K562 (cell line): ENCODE measurements around the gene PARD3. TPM values are rescaled to one million over a fixed set of nuclear protein-coding genes. Genes with fewer than 3 reads are reported as not detected.

Experiments
- ATAC-seq: fragments of 200-7000 bp; cut with Tn5 transposase; 3 replicates; pipeline ENCODE4 v1.9.1; 2020; ENCODE audit warnings: moderate library complexity
- BruUV-seq: library from RNA; stranded (reverse); fragments of 400-500 nt; replicated peaks from 2 replicates; lab custom pipeline; 2021; lab: Mats Ljungman, UMichigan
- CTCF ChIA-PET: fragments of 300-600 bp; formaldehyde crosslinking; extraction: SDS; loops from one replicate; lab custom pipeline; 2021; ENCODE audit warnings: low intra/inter-chr PET ratio; lab: Yijun Ruan, JAX
- POLR2A ChIA-PET: fragments of 300-600, 350-650 bp; sonication (Branson Sonifier 250); formaldehyde crosslinking; extraction: SDS; loops from one replicate; lab custom pipeline; 2021; ENCODE audit warnings: antibody characterized with exemption, inconsistent platforms; lab: Yijun Ruan, JAX
- DNase-seq, 4 experiments: peaks; one replicate each; pipeline versions ENCODE4 v3.0.0 to v3.0.0-alpha.2; 2011 to 2018; ENCODE audit warnings: low spot score in 3 of 4, mixed read lengths in 3 of 4; ENCODE audit errors: extremely low read depth in 1 of 4
- FAIRE-seq: peaks from 2 replicates; lab custom pipeline; 2011; peaks lifted over from hg19 to GRCh38; lab: Jason Lieb, UNC
- H2AFZ ChIP-seq: 2 replicates; pipeline ENCODE4 v1.6.0; 2011; ENCODE audit warnings: low read depth, low read length, control low read depth, inconsistent platforms
- H3K27ac ChIP-seq: fragments of 200-600 bp; 3 replicates; pipeline ENCODE4 v1.8.0; 2011; ENCODE audit warnings: low read depth, mild to moderate bottlenecking, control low read depth, inconsistent platforms, low read length, moderate library complexity, mixed read lengths; ENCODE audit errors: extremely low read depth
- H3K27me3 ChIP-seq, 2 experiments: fragments of 300-600 bp in 1 of 2; 2 replicates in 1 of 2; 3 replicates in 1 of 2; pipeline versions ENCODE4 v1.6.0 to v1.8.0; 2011; ENCODE audit warnings: inconsistent platforms in 2 of 2, low read length in 2 of 2, mild to moderate bottlenecking in 1 of 2, mixed read lengths in 1 of 2, moderate library complexity in 1 of 2; ENCODE audit not compliant: control insufficient read depth in 2 of 2, insufficient read depth in 2 of 2
- H3K36me3 ChIP-seq: fragments of 300-600 bp; 3 replicates; pipeline ENCODE4 v1.8.0; 2011; ENCODE audit warnings: mild to moderate bottlenecking, low read length, inconsistent platforms; ENCODE audit not compliant: control insufficient read depth, insufficient read depth
- H3K4me1 ChIP-seq, 2 experiments: fragments of 200-600 bp in 1 of 2; replicated peaks in 1 of 2; 2 replicates in 1 of 2; 3 replicates in 1 of 2; pipeline versions ENCODE4 v1.5.1 to v1.8.0; 2011; ENCODE audit warnings: inconsistent platforms in 2 of 2, low read length in 2 of 2, mild to moderate bottlenecking in 1 of 2, mixed read lengths in 1 of 2, moderate library complexity in 1 of 2; ENCODE audit not compliant: control insufficient read depth in 2 of 2, insufficient read depth in 2 of 2
- H3K4me2 ChIP-seq: 2 replicates; pipeline ENCODE4 v1.6.1; 2011; ENCODE audit warnings: low read length, control low read depth, inconsistent platforms, mixed read lengths; ENCODE audit not compliant: insufficient read depth
- H3K4me3 ChIP-seq: fragments of 200-600 bp; sonication (generic), shearing (Covaris generic); 2 replicates; pipeline ENCODE4 v1.5.1; 2016; ENCODE audit warnings: control low read depth, inconsistent platforms
- H3K79me2 ChIP-seq: fragments of 200-600 bp; 3 replicates; pipeline ENCODE4 v1.8.0; 2011; ENCODE audit warnings: low read length, inconsistent platforms; ENCODE audit not compliant: control insufficient read depth, insufficient read depth
- H3K9ac ChIP-seq, 2 experiments: 2 replicates each; pipeline versions ENCODE4 v1.6.0 to v1.6.1; 2011; ENCODE audit warnings: low read depth in 2 of 2, low read length in 2 of 2, control low read depth in 1 of 2, inconsistent platforms in 1 of 2, mild to moderate bottlenecking in 1 of 2, mixed read lengths in 1 of 2; ENCODE audit not compliant: insufficient read depth in 1 of 2
- H3K9me1 ChIP-seq: one replicate; pipeline ENCODE4 v1.6.0; 2011; ENCODE audit warnings: inconsistent platforms, mild to moderate bottlenecking, low read length, moderate library complexity; ENCODE audit not compliant: control insufficient read depth, insufficient read depth
- H3K9me3 ChIP-seq: replicated peaks from 2 replicates; pipeline ENCODE4 v1.5.1; 2011; ENCODE audit warnings: low read depth, low read length, inconsistent platforms; ENCODE audit not compliant: control insufficient read depth, insufficient read depth
- H4K20me1 ChIP-seq: replicated peaks from 2 replicates; pipeline ENCODE4 v1.6.1; 2011; ENCODE audit warnings: low read length, inconsistent platforms, mixed read lengths; ENCODE audit not compliant: control insufficient read depth, insufficient read depth
- ASH1L ChIP-seq: fragments of 450-650 bp; IDR thresholded peaks from 2 replicates; pipeline ENCODE4 v1.6.1; 2018; ENCODE audit warnings: borderline replicate concordance, mild to moderate bottlenecking, low read depth; ENCODE audit not compliant: partially characterized antibody
- ATF1 ChIP-seq, 2 experiments: fragments of 450-650 bp in 1 of 2; IDR thresholded peaks; 2 replicates each; pipeline ENCODE4 v1.6.1; 2016; ENCODE audit warnings: missing compliant biosample characterization in 1 of 2, missing genetic modification characterization in 1 of 2
- CTBP1 ChIP-seq: fragments of 450-650 bp; IDR thresholded peaks from 2 replicates; pipeline ENCODE4 v1.6.1; 2016; ENCODE audit warnings: borderline replicate concordance
- E2F3 ChIP-seq: fragments of 250-450 bp; sonication (Bioruptor Pico); IDR thresholded peaks from 2 replicates; pipeline ENCODE4 v1.4.0; 2020; ENCODE audit warnings: mild to moderate bottlenecking
- FOXJ3 ChIP-seq: sonication (generic); formaldehyde crosslinking; IDR thresholded peaks from 2 replicates; pipeline ENCODE4 v1.4.0; 2020; ENCODE audit warnings: mild to moderate bottlenecking, missing genetic modification reagents
- MXI1 ChIP-seq: IDR thresholded peaks from 2 replicates; pipeline ENCODE4 v1.6.1; 2011; ENCODE audit warnings: low read depth, mild to moderate bottlenecking, improper control_type of control experiment, low read length
- RB1 ChIP-seq: fragments of 450-650 bp; IDR thresholded peaks from 2 replicates; pipeline ENCODE4 v1.6.1; 2017; ENCODE audit warnings: low read depth, mild to moderate bottlenecking
- RBM34 ChIP-seq: fragments of 200-400 bp; formaldehyde crosslinking; IDR thresholded peaks from 2 replicates; pipeline ENCODE4 v1.6.1; 2018; ENCODE audit warnings: low read length, borderline replicate concordance; ENCODE audit not compliant: insufficient read depth
- SRSF7 ChIP-seq: fragments of 200-400 bp; formaldehyde crosslinking; optimal IDR thresholded peaks from 2 replicates; pipeline ENCODE3; 2017; ENCODE audit warnings: mild to moderate bottlenecking, low read depth, low read length
- ZNF124 ChIP-seq: sonication (generic); formaldehyde crosslinking; IDR thresholded peaks from 2 replicates; pipeline ENCODE4 v1.8.1; 2022; ENCODE audit warnings: missing genetic modification reagents
- ZNF431 ChIP-seq: sonication (generic); formaldehyde crosslinking; IDR thresholded peaks from 2 replicates; pipeline ENCODE4 v1.8.0; 2022; ENCODE audit warnings: mild to moderate bottlenecking, missing genetic modification reagents
- ZNF696 ChIP-seq: fragments of 250-450 bp; sonication (Bioruptor Pico); conservative IDR thresholded peaks from 2 replicates; pipeline ENCODE4 v1.4.0; 2020; ENCODE audit warnings: mild to moderate bottlenecking, moderate library complexity
- WGBS: fragments of 100-300 bp; shearing (Covaris generic); methylation state at CpG from one replicate; pipeline ENCODE4 v1.1.6; 2016; ENCODE audit warnings: low coverage, mixed read lengths; ENCODE audit not compliant: insufficient coverage; ENCODE audit errors: missing lambda C conversion rate; 5-methylcytosine and 5-hydroxymethylcytosine counted together
- in situ Hi-C: fragments of 300-500 bp; cut with MboI; formaldehyde crosslinking; loops from 4 replicates; pipeline ENCODE4 v1.15.0; 2018; ENCODE audit warnings: inconsistent platforms, mixed read lengths
- intact Hi-C: fragments of 100-400 bp; cut with micrococcal nuclease; formaldehyde crosslinking; loops from 2 replicates; pipeline ENCODE4 v1.14.2; 2022
- polyA plus RNA-seq, 8 experiments: library from polyadenylated mRNA; depleted of rRNA in 4 of 8; stranded (reverse) in 5 of 8; unstranded in 3 of 8; fragments of >200 nt; fragmentation: Nextera tagmentation in 2 of 8; fragmentation: Illumina TruSeq in 1 of 8; extraction: Ambion mirVana in 2 of 8; extraction: Trizol in 1 of 8; gene quantifications; 2 replicates each; pipeline versions ENCODE4 v1.2.1 to v1.2.3, GENCODE V29; 2011 to 2014; ENCODE audit warnings: inconsistent platforms in 1 of 8, missing spikeins in 1 of 8
- total RNA-seq, 7 experiments: library from RNA; depleted of rRNA in 6 of 7; stranded (reverse); fragments of >200 nt in 6 of 7; fragmentation: Illumina TruSeq in 2 of 7; extraction: Trizol in 2 of 7; gene quantifications; 2 replicates each; pipeline versions ENCODE4 v1.2.1 to v1.2.3, GENCODE V29; 2011 to 2021; ENCODE audit warnings: low replicate concordance in 1 of 7
- TF ChIP-seq, protein P1 (sequence below): fragments of 250-450 bp; sonication (Bioruptor Pico); IDR thresholded peaks from 2 replicates; pipeline ENCODE4 v1.8.0; 2022; ENCODE audit warnings: inconsistent platforms, mild to moderate bottlenecking, moderate library complexity, borderline replicate concordance
- TF ChIP-seq, protein P2 (sequence below): IDR thresholded peaks from 2 replicates; pipeline ENCODE4 v1.6.1; 2016; ENCODE audit warnings: missing genetic modification characterization, missing compliant biosample characterization

Gene PARD3
- total and polyA plus RNA-seq, 9 of the 15 experiments (the other 6 are each of a cell fraction or from before 2014, with no cell fraction given) = 2.7 to 11.7 (median 7.7) TPM

DNA sequence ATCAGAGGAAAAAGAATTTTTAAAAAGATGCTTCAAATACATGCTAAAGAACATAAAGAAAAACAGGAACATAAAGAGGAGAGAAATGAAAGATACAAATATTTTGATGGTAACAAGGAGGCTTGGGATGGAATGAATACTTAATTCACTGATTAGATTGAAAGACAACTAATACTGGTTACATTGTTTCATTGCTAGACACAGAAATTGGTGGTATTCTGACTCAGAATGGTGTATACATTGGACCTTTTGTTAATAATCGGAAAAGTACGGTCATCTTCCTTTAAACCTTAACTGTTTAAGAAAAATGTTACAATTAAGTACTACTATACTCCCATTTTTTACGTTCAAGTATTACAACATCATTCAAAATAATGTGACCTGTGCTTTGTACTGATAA is 567.5 kb downstream of the PARD3 start:
- intact Hi-C loops (no loop called here), in situ Hi-C loops (no loop called here)
- Histone ChIP-seq H3K4me2 (no peak overlapping the region), H3K27me3 (no peaks in the 10 kb centered on the region), H4K20me1 (no peaks in the 10 kb centered on the region), H3K27ac (no peak overlapping the region), H3K4me1 (no peaks in the 10 kb centered on the region), H3K9me3 (no peaks in the 10 kb centered on the region), H3K9ac (no peak overlapping the region), H3K4me3 (no peak overlapping the region), H2AFZ (no peak overlapping the region), H3K79me2 (no peaks in the 10 kb centered on the region), H3K9me1 (no peaks in the 10 kb centered on the region), H3K36me3 (no peaks in the 10 kb centered on the region)
- TF ChIP-seq SRSF7 (no peak), ZNF696 (CRISPR knock-in tag) (no peak), ASH1L (no peak), CTBP1 (no peak)
- no peak for DNase-seq
- ChIA-PET POLR2A (no interaction called here), CTCF (no interaction called here)
- 12% methylated on average over 3 of the region's 3 CpGs for WGBS
- no peak for ATAC-seq
- BruUV-seq = no TSS peak
- FAIRE-seq = no peak

DNA sequence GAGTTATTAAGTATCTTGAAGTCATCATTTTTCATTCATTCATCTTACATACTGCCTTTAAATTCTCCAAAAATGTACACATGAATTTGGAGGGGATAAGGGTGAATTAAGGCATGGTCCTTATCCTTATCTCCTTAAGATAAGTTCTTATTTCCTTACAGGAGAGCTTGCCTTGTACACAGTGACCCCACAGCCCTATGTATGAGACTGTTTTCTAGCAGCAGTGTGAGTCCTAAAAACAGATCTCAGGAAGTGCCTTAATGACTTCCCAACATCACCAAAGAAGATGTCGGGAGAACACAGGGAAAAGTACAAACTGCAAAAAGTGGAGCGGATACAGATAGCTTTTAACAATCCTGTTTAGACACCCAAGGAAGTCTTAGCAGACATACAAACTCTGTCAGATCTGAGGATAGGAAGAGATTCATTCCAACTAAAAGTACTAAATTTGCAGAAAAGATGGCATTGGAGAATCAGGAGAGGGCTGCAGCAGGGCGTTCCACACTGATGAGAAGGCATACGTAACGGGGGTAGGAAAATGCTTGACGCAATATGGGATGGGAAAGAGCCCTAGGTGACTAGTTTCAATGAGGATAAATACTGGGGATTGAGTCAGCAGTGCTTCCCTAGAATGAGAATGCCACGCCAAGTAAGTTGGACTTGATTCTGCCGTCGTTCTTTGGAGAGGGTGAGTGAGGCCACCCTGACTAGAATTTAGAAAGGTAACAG is 570.2 kb downstream of the PARD3 start:
- H3K79me2 ChIP-seq = no peaks in the 10 kb centered on the region
- no peak overlapping the region for H3K9ac ChIP-seq
- H3K27me3 ChIP-seq = peaks cover 0 to 8% of the 10 kb centered on the region in 2 experiments; a peak in 1 of 5 replicates
- ATAC-seq (no peak), FAIRE-seq (no peak), DNase-seq (no peak)
- WGBS = under 1% methylated on average over 9 of the region's 9 CpGs
- intact Hi-C loops = no loop called here
- no peaks in the 10 kb centered on the region for H4K20me1 ChIP-seq
- in situ Hi-C loops = no loop called here
- no peak overlapping the region for H3K4me2 ChIP-seq
- no peaks in the 10 kb centered on the region for H3K9me3 ChIP-seq
- ChIA-PET POLR2A (no interaction called here), CTCF (no interaction called here)
- H3K9me1 ChIP-seq = no peaks in the 10 kb centered on the region
- H3K4me3 ChIP-seq = no peak overlapping the region
- no peak overlapping the region for H2AFZ ChIP-seq
- H3K27ac ChIP-seq = no peak overlapping the region
- no peaks in the 10 kb centered on the region for H3K4me1 ChIP-seq
- no peaks in the 10 kb centered on the region for H3K36me3 ChIP-seq
- BruUV-seq = no TSS peak
- TF ChIP-seq ZNF124 (CRISPR knock-in tag) = no peak
- no peak for TF ChIP-seq FOXJ3 (CRISPR knock-in tag)
- no peak for TF ChIP-seq E2F3 (CRISPR knock-in tag)
- TF ChIP-seq MXI1 = no peak
- TF ChIP-seq, protein P1, sequence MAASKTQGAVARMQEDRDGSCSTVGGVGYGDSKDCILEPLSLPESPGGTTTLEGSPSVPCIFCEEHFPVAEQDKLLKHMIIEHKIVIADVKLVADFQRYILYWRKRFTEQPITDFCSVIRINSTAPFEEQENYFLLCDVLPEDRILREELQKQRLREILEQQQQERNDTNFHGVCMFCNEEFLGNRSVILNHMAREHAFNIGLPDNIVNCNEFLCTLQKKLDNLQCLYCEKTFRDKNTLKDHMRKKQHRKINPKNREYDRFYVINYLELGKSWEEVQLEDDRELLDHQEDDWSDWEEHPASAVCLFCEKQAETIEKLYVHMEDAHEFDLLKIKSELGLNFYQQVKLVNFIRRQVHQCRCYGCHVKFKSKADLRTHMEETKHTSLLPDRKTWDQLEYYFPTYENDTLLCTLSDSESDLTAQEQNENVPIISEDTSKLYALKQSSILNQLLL = no peak
- no peak for TF ChIP-seq RB1
- TF ChIP-seq, protein P2, sequence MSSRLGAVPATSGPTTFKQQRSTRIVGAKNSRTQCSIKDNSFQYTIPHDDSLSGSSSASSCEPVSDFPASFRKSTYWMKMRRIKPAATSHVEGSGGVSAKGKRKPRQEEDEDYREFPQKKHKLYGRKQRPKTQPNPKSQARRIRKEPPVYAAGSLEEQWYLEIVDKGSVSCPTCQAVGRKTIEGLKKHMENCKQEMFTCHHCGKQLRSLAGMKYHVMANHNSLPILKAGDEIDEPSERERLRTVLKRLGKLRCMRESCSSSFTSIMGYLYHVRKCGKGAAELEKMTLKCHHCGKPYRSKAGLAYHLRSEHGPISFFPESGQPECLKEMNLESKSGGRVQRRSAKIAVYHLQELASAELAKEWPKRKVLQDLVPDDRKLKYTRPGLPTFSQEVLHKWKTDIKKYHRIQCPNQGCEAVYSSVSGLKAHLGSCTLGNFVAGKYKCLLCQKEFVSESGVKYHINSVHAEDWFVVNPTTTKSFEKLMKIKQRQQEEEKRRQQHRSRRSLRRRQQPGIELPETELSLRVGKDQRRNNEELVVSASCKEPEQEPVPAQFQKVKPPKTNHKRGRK (tag) = no peak
- no peak for TF ChIP-seq ZNF431 (CRISPR knock-in tag)
- no peak for TF ChIP-seq RBM34
- TF ChIP-seq ATF1 (CRISPR knock-in tag; IDR thresholded peaks at IDR 0.05) = no peak
- no peak for TF ChIP-seq ATF1 (tag; IDR thresholded peaks at IDR 0.05)
